ENCODE data around the gene TCF12.

Gene TCF12

GRCh38 chr15:57048930-57049549 lies 130.6 kb downstream of the TCF12 start:
- H3K36me3 ChIP-seq (ENCODE audit: control insufficient read depth, insufficient read depth, low read length): no peaks in the 10 kb centered on the region
- no peak for DNase-seq
- no peaks in the 10 kb centered on the region for H3K9me3 ChIP-seq (ENCODE audit: control insufficient read depth, low read length)

GRCh38 chr15:57053470-57053869 lies 135.0 kb downstream of the TCF12 start:
- no peaks in the 10 kb centered on the region for H3K9me3 ChIP-seq (ENCODE audit: control insufficient read depth, low read length)

More at GRCh38 chr15:57048930-57049549, 130.6 kb downstream of the TCF12 start:
- H3K27ac ChIP-seq (ENCODE audit: insufficient read depth, low read length, poor library complexity, severe bottlenecking): no peak overlapping the region
- no peaks in the 10 kb centered on the region for H3K4me1 ChIP-seq (ENCODE audit: control insufficient read depth, insufficient read depth, low read length, poor library complexity, severe bottlenecking)
- no peaks in the 10 kb centered on the region for H3K27me3 ChIP-seq (replicated peaks; ENCODE audit: control insufficient read depth, insufficient read depth, low read length, poor library complexity, severe bottlenecking)
- no peak overlapping the region for H3K4me3 ChIP-seq (ENCODE audit: insufficient read depth, low read depth, low read length, poor library complexity, severe bottlenecking)

DNA sequence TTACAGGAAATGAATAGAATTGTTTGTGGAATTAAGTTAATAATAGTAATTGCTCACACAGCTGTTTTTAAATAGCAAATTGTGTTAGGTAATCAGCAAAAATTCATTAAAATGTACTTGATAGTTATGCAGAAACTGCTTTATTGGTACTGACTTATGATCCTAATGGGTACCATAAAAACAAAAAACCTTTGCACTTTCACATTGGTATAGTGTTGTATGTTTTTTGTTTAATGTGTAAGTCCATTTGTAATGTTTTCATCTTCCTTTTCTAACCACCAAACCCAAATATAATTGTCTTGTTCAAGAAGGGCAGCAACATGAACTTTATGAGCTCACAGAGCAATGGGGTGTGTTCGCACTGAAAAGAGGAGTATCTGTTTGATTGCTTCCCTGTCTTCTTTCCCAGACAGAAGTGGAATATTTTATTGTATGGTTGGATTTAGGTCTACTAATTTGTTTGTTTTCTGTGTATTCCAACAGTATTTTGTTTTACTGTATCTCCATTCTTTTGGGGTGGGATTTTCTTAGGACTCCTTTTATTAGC lies 135.8 kb downstream of the TCF12 start:
- no peak for DNase-seq
- H3K27me3 ChIP-seq (replicated peaks; ENCODE audit: control insufficient read depth, insufficient read depth, low read length, poor library complexity, severe bottlenecking): no peaks in the 10 kb centered on the region
- no peak overlapping the region for H3K4me3 ChIP-seq (ENCODE audit: insufficient read depth, low read depth, low read length, poor library complexity, severe bottlenecking)
- H3K27ac ChIP-seq (ENCODE audit: insufficient read depth, low read length, poor library complexity, severe bottlenecking): no peak overlapping the region
- no peaks in the 10 kb centered on the region for H3K4me1 ChIP-seq (ENCODE audit: control insufficient read depth, insufficient read depth, low read length, poor library complexity, severe bottlenecking)
- H3K36me3 ChIP-seq (ENCODE audit: control insufficient read depth, insufficient read depth, low read length): no peaks in the 10 kb centered on the region
- no peaks in the 10 kb centered on the region for H3K9me3 ChIP-seq (ENCODE audit: control insufficient read depth, low read length)

More at GRCh38 chr15:57053470-57053869, 135.0 kb downstream of the TCF12 start:
- Histone ChIP-seq H3K4me1 (ENCODE audit: control insufficient read depth, insufficient read depth, low read length, poor library complexity, severe bottlenecking) (no peaks in the 10 kb centered on the region), H3K4me3 (ENCODE audit: insufficient read depth, low read depth, low read length, poor library complexity, severe bottlenecking) (no peak overlapping the region), H3K36me3 (ENCODE audit: control insufficient read depth, insufficient read depth, low read length) (no peaks in the 10 kb centered on the region), H3K27ac (ENCODE audit: insufficient read depth, low read length, poor library complexity, severe bottlenecking) (no peak overlapping the region), H3K27me3 (replicated peaks; ENCODE audit: control insufficient read depth, insufficient read depth, low read length, poor library complexity, severe bottlenecking) (no peaks in the 10 kb centered on the region)
- DNase-seq: no peak

- Histone ChIP-seq H3K9me3 (ENCODE audit: control insufficient read depth, low read length) (no peaks in the 10 kb centered on the region), H3K4me1 (ENCODE audit: control insufficient read depth, insufficient read depth, low read length, poor library complexity, severe bottlenecking) (no peaks in the 10 kb centered on the region), H3K27me3 (replicated peaks; ENCODE audit: control insufficient read depth, insufficient read depth, low read length, poor library complexity, severe bottlenecking) (no peaks in the 10 kb centered on the region), H3K36me3 (ENCODE audit: control insufficient read depth, insufficient read depth, low read length) (no peaks in the 10 kb centered on the region), H3K4me3 (ENCODE audit: insufficient read depth, low read depth, low read length, poor library complexity, severe bottlenecking) (no peak overlapping the region), H3K27ac (ENCODE audit: insufficient read depth, low read length, poor library complexity, severe bottlenecking) (no peak overlapping the region)
- no peak for DNase-seq
These were observed 137.9 kb downstream of the TCF12 start for GRCh38 chr15:57056357-57056756.

- no peak for DNase-seq
- no peak overlapping the region for H3K27ac ChIP-seq (ENCODE audit: insufficient read depth, low read length, poor library complexity, severe bottlenecking)
- H3K36me3 ChIP-seq (ENCODE audit: control insufficient read depth, insufficient read depth, low read length): no peaks in the 10 kb centered on the region
- no peak overlapping the region for H3K4me3 ChIP-seq (ENCODE audit: insufficient read depth, low read depth, low read length, poor library complexity, severe bottlenecking)
- H3K9me3 ChIP-seq (ENCODE audit: control insufficient read depth, low read length): no peaks in the 10 kb centered on the region
- H3K4me1 ChIP-seq (ENCODE audit: control insufficient read depth, insufficient read depth, low read length, poor library complexity, severe bottlenecking): no peaks in the 10 kb centered on the region
- no peaks in the 10 kb centered on the region for H3K27me3 ChIP-seq (replicated peaks; ENCODE audit: control insufficient read depth, insufficient read depth, low read length, poor library complexity, severe bottlenecking)
These were observed 138.9 kb downstream of the TCF12 start for GRCh38 chr15:57057134-57057930.

- no peak for DNase-seq
- H3K4me3 ChIP-seq (ENCODE audit: insufficient read depth, low read depth, low read length, poor library complexity, severe bottlenecking): no peak overlapping the region
- H3K36me3 ChIP-seq (ENCODE audit: control insufficient read depth, insufficient read depth, low read length): no peaks in the 10 kb centered on the region
- no peaks in the 10 kb centered on the region for H3K27me3 ChIP-seq (replicated peaks; ENCODE audit: control insufficient read depth, insufficient read depth, low read length, poor library complexity, severe bottlenecking)
- no peaks in the 10 kb centered on the region for H3K4me1 ChIP-seq (ENCODE audit: control insufficient read depth, insufficient read depth, low read length, poor library complexity, severe bottlenecking)
- no peak overlapping the region for H3K27ac ChIP-seq (ENCODE audit: insufficient read depth, low read length, poor library complexity, severe bottlenecking)
- H3K9me3 ChIP-seq (ENCODE audit: control insufficient read depth, low read length): no peaks in the 10 kb centered on the region
These were observed 140.7 kb downstream of the TCF12 start for GRCh38 chr15:57059026-57059660.

DNA sequence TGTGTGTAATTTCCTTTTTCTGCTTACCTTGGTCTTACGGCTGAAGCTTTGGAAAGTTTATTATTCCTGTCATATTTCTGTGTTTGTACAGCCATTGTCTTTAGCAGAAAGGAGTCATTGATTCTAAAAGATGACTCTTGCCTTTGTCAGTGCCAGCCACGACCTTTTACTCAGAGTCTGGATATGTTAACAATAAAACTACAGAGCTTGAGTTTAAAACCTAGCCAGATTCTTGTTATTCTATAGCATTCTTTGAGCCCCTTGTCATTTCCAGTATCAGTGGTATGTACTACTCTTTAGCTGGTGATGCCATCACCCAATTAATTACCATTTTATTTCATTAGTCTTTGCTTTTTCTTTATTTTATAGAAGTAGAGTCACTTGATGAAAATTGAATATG lies 142.4 kb downstream of the TCF12 start:
- Histone ChIP-seq H3K36me3 (ENCODE audit: control insufficient read depth, insufficient read depth, low read length) (no peaks in the 10 kb centered on the region), H3K27ac (ENCODE audit: insufficient read depth, low read length, poor library complexity, severe bottlenecking) (no peak overlapping the region), H3K4me3 (ENCODE audit: insufficient read depth, low read depth, low read length, poor library complexity, severe bottlenecking) (no peak overlapping the region), H3K4me1 (ENCODE audit: control insufficient read depth, insufficient read depth, low read length, poor library complexity, severe bottlenecking) (no peaks in the 10 kb centered on the region), H3K27me3 (replicated peaks; ENCODE audit: control insufficient read depth, insufficient read depth, low read length, poor library complexity, severe bottlenecking) (no peaks in the 10 kb centered on the region), H3K9me3 (ENCODE audit: control insufficient read depth, low read length) (no peaks in the 10 kb centered on the region)
- no peak for DNase-seq

- Histone ChIP-seq H3K4me3 (ENCODE audit: insufficient read depth, low read depth, low read length, poor library complexity, severe bottlenecking) (no peak overlapping the region), H3K27ac (ENCODE audit: insufficient read depth, low read length, poor library complexity, severe bottlenecking) (no peak overlapping the region), H3K36me3 (ENCODE audit: control insufficient read depth, insufficient read depth, low read length) (no peaks in the 10 kb centered on the region), H3K27me3 (replicated peaks; ENCODE audit: control insufficient read depth, insufficient read depth, low read length, poor library complexity, severe bottlenecking) (no peaks in the 10 kb centered on the region), H3K4me1 (ENCODE audit: control insufficient read depth, insufficient read depth, low read length, poor library complexity, severe bottlenecking) (no peaks in the 10 kb centered on the region), H3K9me3 (ENCODE audit: control insufficient read depth, low read length) (no peaks in the 10 kb centered on the region)
- no peak for DNase-seq
These were observed 142.8 kb downstream of the TCF12 start for GRCh38 chr15:57061281-57061680.

GRCh38 chr15:57061696-57062095 lies 143.3 kb downstream of the TCF12 start:
- no peak overlapping the region for H3K27ac ChIP-seq (ENCODE audit: insufficient read depth, low read length, poor library complexity, severe bottlenecking)
- H3K27me3 ChIP-seq (replicated peaks; ENCODE audit: control insufficient read depth, insufficient read depth, low read length, poor library complexity, severe bottlenecking): no peaks in the 10 kb centered on the region
- no peak overlapping the region for H3K4me3 ChIP-seq (ENCODE audit: insufficient read depth, low read depth, low read length, poor library complexity, severe bottlenecking)
- no peaks in the 10 kb centered on the region for H3K9me3 ChIP-seq (ENCODE audit: control insufficient read depth, low read length)
- no peaks in the 10 kb centered on the region for H3K4me1 ChIP-seq (ENCODE audit: control insufficient read depth, insufficient read depth, low read length, poor library complexity, severe bottlenecking)
- H3K36me3 ChIP-seq (ENCODE audit: control insufficient read depth, insufficient read depth, low read length): no peaks in the 10 kb centered on the region
- DNase-seq: no peak

DNA sequence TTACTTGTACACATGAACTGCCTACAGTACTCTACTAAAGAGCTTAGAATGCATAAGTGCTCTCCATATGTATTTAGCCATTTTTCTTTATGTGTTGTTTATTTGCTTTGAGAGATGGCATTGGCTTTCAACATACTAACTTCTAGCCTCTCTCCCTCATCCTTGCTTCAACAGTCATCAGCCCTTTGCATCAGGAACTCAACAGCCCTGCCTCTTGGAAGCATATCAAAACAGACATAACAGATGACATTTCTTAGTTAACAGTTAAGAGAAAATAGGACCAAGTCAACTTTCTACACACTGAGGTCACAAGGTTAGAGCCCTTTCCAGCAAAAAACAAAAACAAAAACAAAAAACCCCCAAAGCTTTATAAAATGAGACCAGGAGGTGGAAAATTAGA lies 145.6 kb downstream of the TCF12 start:
- no peak for DNase-seq
- Histone ChIP-seq H3K27me3 (replicated peaks; ENCODE audit: control insufficient read depth, insufficient read depth, low read length, poor library complexity, severe bottlenecking) (no peaks in the 10 kb centered on the region), H3K36me3 (ENCODE audit: control insufficient read depth, insufficient read depth, low read length) (no peaks in the 10 kb centered on the region), H3K27ac (ENCODE audit: insufficient read depth, low read length, poor library complexity, severe bottlenecking) (no peak overlapping the region), H3K4me1 (ENCODE audit: control insufficient read depth, insufficient read depth, low read length, poor library complexity, severe bottlenecking) (no peaks in the 10 kb centered on the region), H3K4me3 (ENCODE audit: insufficient read depth, low read depth, low read length, poor library complexity, severe bottlenecking) (no peak overlapping the region), H3K9me3 (ENCODE audit: control insufficient read depth, low read length) (no peaks in the 10 kb centered on the region)
